Raji (cell line): ENCODE measurements around the gene MEGF11.

Experiments used
- POLR2A ChIP-seq: IDR thresholded peaks from 2 replicates; pipeline ENCODE4 v1.6.1; 2011; ENCODE audit warnings: low read depth, low read length, control low read depth; ENCODE audit not compliant: insufficient read depth

The MEGF11 gene

DNA sequence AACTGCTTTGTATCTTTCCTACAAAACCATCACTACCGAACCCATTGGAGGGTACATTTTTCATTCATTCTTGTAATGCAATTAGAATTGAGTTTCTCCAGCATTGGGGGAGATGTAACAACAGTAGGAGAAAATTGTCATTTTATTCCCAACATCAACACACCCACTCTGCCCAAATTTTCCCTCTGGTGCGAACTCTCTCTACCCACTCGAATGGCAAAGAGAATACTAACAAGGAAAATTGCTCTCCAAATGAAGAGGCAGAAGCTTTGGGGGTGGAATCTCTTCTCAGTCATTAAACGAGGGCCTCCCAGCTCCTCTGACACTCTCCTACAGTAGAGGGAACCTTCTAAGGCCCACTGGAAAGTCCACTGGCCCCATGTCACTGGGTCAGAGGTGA lies 135.7 kb downstream of the MEGF11 start:
- no peak for TF ChIP-seq POLR2A

DNA sequence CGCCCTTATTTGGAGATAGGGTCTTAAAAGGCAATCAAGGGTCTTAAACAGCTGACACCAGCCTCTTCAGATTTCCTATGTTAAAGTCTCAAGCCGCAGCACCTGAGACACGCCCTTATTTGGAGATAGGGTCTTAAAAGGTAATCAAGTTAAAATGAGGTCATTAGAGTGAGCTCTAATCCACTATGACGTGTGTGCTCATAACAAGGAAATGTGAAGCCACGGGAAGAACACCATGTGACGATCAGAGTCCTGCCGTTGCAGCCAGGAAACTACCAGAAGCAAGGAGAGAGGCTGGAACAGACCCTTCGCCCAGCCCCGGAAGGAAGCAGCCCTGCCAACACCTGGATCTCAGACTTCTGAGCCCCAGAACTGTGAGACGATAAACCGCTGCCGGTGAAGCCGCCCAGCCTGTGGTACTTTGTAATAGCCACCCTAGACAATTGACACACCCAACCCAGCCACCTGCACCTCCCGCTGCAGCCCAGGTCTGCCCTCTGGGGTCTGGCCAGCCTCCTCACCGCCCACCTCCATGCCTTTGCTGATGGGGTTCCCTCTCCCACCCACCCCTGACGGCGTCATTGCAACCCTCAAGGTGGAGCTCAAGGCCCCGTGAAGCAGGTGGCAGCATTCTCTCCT lies 137.9 kb downstream of the MEGF11 start:
- TF ChIP-seq POLR2A = no peak

DNA sequence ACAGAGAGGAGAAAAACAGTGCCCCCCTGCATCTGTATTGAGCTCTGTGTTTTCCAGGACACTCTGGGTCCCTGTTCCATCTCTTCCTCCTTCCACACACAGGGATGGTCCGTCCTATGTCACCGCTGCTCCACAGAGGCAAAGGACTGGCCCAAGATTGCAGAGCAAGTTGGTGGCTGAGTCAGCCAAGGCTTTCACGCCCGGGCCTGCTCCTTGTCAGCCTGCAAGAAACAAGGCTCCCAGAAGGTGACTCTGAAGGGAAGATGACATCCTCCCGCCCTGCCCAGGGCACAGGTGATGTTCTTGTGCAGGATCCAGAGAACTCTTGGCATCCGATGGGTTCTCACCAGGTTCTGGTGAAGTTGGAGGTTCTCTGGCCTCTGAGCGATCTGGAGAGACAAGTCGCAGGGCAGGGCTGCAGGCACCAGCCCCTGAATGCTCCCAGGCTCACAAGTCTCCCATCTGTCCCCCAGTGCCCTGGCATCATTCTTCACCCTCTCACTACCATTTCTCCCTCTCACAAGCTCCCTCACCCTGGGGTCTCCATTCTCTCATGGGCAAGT lies 138.6 kb downstream of the MEGF11 start:
- TF ChIP-seq POLR2A = no peak

DNA sequence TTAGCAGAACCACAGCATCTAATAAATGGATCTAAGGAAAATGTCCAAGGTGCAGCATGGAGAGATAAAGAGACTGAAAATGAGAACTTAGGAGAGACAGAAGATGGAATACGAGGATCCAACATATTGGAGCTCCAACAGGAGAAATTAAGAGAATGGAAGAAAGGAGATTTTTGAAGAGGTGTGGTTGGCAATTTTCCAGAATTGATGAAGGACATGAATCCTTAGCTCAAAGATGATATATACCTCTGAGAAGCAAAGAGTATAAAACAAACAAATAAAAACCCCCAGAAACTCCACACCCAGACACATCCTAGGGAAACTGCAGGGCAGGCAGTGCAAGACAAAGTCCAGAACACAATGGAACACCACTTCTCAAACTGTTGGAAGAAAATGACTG lies 141.2 kb downstream of the MEGF11 start:
- no peak for TF ChIP-seq POLR2A

DNA sequence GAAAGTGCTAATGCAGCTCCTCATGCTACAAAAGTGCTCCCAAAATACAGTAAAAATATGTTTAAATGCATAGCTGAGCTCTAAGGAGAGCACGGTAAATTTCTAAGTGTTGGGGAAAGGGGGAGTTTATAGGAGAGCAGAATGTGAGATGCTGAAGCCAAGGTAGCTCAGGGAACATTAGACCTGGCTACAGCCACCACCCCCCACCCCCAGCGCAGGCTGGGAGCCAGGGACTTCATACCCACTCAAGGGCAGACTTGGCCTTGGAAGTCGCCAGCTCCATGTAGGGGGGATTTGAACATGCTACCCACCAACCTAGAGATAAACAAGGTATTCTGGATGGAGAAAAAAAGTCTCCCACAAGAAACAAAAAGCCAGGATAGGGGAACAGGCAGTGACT lies 142.2 kb downstream of the MEGF11 start:
- TF ChIP-seq POLR2A = no peak

DNA sequence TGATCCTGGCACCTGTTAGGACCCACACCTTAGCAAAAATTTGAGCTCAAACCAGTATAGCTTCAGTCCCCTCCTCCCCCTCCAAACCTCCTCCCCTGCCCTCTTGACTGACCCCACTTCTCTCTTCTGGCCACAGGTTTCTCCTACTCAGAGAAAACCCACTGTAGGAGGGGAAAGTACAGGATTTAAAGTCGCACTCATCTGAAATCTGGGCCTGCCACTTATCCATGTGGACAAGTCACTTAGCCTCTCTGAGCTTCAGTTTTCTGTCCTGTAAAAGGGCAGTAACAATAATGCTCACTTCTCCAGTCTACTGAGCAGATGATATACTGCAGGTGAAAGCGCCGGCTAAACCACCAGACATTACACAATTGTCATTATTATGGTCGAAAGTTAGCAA lies 142.7 kb downstream of the MEGF11 start:
- TF ChIP-seq POLR2A = no peak

DNA sequence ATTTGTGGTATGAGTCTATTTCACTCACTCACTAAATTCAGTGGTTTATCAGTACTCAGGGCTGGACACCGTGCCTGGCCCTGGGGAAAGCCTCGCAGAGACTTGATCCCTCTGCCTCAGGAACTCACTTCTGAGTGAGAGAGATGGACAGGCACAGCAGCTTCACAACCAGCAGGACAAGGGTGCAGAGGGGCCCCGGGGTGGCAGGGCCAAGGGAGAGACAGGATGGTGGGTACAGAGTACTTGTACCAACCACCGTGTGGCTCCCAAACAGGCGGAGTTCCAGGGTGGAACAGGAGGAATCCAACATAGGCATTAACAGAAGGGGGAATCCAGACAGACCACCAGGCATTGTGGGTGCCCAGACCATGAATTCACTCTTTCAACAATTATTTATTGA lies 143.7 kb downstream of the MEGF11 start:
- TF ChIP-seq POLR2A = no peak

DNA sequence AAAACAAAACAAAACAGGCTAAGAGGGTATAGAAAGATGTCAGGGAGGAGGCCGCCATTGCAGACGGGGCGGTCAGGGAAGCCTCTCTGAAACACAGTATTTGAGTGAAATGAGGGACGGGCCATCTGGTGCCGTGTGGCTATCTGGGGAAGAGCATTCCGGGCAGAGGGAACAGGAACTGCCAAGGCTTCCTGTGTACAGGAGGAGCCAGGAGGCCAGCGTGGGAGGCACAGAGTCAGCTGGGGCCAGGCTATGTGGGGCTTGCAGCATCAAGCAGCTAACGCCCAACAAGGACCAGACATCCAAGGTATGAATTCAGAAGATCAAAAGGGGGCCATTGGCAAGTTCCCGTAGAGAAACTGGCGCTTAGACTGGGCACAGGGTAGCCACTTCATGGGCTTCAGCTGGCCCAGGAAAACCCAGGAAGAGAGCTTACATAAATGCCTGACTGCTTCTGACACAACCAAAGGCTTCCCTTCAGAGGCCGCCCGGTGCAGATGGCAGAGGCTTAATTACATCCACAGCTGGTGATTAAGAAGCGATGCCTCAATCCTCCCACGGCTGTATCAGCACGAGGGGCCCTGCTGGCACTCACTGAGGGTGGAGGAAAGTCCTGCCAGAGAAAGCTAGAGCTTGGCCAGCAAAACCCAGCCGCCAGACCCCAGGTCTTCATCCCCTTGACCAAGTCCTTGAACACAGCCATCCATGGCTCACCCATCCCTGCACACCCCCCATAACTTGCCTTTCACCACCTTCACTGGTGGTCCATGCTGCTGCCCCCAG lies 144.9 kb downstream of the MEGF11 start:
- TF ChIP-seq POLR2A = no peak

DNA sequence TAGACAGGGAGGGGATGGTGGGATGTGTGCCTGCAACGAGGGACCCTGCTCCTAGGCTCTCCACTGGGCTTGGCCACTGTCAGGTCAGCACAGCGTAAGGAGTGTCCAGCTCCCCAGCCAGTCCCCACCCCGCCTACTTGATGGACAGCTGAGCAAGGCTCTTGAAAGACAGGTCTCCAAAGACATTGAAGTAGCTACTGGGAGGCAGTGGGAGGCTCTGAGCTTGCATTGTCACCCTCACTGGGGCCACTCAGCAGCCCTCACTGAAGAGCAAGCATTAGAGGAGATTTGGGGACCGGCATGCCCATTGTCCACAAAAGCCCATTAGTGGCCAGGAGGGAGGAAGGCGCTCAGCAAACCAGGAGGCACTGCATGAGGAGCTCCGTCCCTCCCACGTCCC lies 146.5 kb downstream of the MEGF11 start:
- no peak for TF ChIP-seq POLR2A

DNA sequence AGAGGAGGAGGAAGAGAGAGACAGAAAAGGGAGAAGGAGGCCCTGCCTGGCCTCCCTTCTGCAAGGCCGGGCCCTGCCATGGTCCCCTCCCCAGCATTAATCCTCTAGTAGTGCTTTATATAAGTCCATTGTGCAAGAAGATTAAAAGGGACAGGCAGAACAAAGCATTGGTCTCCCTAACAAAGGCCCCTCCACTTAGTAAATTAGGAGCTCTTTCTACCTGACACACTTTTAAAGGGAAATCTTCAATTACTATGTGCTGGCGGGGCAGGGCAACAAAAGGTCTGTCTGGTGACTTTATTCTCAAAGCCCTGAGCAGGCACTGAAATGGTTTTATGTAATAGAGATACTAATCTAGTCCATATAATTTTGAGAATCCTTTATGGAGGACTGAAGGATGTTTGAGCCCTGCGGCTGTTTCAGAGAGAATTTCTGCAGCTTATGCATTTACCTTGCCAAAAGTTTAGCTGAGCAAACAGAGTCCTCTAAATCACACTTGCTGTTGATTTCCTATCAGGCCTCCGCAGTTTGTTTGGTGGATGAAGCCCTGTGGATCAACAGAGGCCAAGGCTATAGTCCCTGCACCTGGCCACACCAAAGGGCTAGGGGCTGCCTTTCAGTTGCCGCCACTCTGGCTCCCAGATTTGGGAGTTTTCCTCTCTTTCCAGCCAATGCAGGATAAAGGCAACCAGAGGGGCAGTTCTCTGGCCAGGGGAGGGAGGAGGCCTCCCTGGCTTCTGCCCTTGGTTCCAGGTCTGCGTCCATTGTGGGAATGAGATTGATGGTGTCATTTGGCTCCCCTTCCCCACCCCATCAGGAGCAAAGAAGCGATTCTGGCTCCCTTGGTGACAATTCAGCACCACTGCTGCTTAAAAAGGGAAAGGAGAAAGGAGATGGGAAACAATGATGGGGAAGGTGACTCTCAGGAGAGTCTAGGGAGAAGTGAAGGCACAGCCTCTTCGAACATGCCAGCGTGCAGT lies 148.0 kb downstream of the MEGF11 start:
- TF ChIP-seq POLR2A = no peak

DNA sequence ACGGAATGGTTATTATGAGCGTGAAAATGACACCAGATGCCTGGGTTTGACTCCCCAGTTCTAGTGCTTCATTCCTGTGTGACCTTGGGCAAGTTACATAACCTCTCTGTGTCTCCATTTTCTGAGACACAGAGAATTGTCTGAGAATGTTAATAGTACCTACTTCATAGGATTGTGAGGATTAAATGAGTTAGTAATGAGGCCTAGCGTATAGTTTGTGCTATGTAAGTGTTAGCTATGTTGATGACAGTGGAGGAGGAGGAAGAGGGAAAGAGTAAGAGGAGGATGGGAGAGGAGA lies 150.3 kb downstream of the MEGF11 start:
- TF ChIP-seq POLR2A = no peak

DNA sequence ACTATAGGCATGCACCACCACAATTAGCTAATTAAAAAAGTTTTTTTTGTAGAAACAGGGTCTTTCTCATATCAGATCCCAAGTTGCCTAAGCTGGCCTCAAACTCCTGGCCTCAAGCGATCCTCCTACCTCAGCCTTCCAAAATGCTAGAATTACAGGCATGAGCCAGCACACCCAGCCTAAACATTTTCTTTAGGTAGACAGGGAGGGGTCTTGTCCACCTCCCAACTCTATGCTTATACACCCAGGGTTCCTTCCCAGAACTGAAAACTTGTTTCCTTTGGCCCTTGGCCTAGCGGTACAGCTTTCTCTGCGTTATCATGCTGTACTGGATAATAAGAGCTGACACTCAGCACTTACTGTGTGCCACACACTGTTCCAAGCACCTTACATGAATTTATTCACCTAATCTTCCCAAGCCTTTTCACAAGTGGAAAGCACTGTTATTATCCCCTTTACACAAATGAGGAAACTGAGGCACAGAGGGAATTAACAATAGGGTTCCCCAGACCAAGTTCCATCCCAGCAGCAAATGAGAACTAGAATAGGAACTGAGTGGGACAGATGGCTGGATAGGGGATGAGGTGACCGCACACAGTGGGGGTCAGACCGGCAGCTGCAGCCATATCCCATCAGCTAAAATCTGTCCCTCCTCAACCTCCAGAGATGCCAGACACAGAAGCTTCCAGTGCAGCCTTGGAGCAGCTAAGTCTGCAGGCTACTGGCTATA lies 150.8 kb downstream of the MEGF11 start:
- no peak for TF ChIP-seq POLR2A

DNA sequence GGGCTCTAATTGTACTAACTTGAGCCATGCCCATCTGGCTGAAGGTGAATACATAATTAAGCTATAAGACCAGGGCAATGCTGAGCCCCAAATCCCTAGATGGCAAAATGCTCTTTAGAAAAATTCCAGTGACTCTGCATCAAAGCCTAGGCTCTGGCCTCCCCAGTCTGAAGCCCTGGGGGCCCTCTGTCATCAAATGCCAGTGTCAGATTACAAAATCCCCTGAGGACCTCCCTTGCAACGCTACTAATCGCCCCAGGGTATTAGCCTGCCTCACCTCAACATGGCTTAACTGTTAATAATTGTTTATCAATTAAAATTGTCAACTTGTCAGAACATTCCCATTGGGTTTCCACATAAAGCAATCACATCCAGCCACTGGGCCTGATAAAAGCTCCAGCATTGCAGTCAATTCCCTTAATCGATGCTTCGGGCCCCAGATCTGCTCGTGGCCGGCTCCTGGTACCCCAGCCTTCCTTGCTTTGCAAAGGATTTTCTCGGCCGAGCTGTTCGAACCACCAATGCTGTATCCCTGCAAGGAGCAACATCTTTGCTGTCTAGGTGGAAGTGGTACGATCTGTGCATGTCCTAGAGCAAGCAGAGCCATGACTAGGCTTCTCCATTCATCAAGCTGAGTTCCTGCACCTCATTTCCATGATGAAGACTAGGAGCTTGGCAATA lies 151.7 kb downstream of the MEGF11 start:
- TF ChIP-seq POLR2A = no peak

DNA sequence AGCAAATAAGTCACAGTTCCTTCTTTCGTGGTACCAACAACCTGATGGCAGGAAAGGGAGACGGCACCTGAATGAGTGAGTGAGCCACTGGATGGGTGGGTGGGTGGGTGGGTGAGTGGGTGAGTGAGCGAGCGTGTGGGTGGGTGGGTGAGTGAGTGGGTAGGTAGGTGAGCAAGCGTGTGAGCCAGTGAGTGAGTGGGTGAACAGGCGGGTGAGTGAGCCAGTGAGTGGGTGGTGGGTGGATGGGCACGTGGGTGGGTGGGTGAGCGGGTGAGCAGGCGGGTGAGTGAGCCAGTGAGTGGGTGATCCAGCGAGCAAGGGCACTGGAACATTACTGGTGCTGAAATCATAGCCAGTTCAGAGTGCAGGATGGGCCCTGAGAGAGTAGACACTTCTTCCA lies 152.8 kb downstream of the MEGF11 start:
- TF ChIP-seq POLR2A = no peak
